Activated CD8-positive, alpha-beta memory T cell treated with anti-CD3 and anti-CD28 coated beads for 24 hours (primary cell): ENCODE data around the gene TLE6.
"Not testable (repeated sequence)": the region's sequence is repeated elsewhere in the genome, so short reads cannot be mapped to it uniquely, and the experiment has no call there.

Experiments
- DNase-seq: peaks from one replicate; pipeline ENCODE4 v3.0.0-alpha.2; 2020

Gene TLE6

DNA sequence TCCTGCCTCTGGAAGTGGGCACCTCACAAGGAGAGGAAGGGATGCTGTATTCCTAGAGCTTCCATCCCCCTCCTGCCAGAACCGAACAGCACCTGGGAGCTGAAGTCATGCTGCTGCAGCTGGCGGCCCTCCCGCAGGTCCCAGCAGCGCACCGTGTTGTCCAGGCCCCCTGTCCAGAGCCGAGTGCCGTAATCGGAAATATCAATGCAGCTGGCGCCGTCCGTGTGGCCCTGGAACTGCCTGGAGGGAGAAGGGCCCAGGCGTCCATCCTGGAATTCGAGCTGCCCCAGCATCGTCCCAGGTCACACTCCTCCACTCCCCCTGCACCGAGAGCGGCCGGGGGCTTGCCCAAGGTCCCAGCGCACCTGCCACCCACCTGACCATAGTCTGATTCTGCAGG, 28.0 kb downstream of the TLE6 start:
- no peak for DNase-seq

DNA sequence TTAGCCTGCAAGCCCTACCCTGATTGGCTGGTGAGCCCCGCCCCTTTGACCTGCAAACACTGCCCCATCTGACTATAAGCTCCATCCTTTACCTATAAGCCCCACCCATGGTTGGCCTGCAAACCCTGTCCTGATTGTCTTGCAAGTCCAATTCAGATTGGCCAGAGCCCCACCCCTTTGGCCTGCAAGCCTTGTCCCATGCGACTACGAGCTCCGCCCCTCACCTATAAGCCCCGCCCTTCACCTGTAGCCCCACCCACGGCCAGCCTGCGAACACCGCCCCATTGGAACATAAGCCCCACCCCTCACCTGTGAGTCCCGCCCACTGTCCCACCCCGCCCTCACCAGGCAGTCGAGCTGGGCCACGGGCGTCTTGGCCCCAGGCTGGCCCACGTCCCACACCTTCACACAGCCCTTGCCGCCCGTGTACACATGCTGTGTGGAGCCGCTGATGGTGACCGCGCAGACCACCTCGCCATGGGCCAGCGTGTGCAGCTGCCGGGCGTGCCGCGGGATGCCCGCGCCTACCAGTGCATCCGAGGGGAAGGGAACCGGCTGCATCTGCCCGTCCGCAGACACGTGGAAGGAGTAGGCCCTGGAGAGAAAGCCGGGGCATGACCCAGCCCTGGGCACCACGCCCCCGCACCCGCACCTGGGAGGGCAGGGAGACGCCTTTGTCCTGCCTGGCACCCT, 28.9 kb downstream of the TLE6 start:
- no peak for DNase-seq

DNA sequence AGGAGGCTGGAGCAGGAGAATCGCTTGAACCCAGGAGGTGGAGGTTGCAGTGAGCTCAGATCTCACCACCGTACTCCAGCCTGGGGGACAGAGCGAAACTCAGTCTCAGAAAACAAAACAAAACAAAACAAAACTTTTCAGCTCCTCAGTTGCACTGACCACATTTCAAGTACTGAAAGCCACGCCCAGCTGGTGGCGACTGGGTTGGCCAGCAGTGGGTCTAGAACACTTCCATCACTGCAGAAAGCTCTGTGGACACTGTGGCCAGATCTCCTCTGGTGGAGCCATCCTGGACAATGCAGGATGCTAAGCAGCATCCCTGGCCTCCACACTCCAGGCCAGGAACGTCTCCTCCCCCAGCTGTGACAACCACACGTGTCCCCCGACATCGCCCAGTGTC, 30.6 kb downstream of the TLE6 start:
- DNase-seq = no peak

DNA sequence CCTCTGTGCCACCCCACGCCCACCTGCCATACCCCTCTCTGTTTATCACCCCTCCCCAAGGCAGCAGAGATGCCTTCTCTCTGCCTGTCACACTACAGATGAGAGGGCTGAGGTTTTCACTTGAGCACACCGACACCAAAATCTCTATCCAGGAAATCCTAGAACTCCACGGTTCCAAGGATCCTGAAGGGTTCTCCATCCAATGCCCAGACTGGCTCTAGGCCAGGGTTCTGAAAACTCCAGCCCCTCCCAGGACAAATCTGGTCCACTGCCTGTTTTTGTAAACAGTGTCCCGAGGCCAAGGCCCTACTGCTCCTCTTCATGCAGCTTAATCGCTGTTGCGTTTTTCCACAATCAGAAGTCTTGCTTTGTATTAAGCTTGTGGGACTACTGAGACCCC, 31.6 kb downstream of the TLE6 start:
- no peak for DNase-seq

DNA sequence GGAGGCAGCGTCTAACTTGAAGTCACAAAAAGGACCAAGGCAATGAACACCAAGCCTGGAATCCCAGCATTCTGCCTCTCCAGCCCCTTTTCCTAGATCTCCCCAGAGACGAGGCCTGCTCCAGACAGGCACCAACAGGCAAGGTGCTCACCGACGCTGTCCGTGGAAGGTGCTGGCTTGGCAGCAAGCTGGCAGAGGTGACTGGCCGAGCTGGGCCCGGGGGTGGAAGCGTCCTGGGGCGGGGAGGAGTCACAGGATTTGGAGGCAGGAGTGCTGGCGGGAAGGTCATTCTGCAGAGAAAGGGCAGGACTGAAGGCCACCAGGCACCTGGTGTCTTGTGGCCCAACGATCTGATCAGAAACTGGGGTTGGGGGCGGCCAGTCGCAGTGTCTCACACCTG, 33.5 kb downstream of the TLE6 start:
- no peak for DNase-seq

DNA sequence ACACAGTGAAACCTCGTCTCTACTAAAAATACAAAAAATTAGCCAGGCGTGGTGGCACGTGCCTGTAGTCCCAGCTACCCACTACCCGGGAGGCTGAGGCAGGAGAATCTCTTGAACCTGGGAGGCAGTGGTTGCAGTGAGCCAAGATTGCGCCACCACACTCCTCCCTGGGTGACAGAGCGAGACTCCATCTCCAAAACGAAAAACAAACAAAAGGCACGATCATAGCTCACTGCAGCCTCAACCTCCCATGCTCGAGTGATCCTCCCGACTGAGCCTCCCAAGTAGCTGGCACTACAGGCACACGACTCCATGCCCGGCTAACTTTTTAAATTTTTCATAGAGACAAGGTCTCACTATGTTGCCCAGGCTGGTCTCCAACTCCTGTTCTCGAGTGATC, 34.7 kb downstream of the TLE6 start:
- DNase-seq = not testable (repeated sequence)

DNA sequence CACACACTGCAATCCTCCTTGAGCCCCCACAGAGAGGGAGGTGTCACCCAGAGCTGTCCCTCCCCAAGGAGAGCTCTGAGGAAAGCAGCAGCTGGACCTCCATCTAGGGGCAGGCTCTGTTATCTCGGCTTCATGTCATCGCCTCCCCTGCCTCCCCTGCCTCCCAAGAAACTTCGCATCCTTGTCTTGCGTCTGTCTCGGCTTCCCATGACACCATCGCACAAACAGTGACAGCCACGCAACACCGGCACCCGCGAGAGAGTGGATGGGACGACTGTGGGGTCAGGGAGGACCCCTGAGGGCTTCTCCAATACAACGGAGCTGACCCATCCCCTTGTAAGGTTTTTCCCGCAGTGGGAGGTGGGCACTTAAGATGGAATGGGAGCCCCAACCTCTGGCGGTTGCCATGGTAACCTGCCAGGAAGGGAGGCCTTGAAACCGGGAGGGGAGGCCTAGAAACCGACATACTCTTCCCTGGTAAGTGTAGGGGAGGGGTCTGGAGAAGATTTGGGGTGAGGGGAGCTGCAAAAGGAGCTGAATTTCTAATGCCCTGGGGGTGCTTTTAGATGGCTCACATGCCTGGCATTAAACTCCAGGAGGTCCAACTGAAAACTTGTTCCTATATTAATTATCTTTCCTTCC, 35.4 kb downstream of the TLE6 start:
- no peak for DNase-seq

DNA sequence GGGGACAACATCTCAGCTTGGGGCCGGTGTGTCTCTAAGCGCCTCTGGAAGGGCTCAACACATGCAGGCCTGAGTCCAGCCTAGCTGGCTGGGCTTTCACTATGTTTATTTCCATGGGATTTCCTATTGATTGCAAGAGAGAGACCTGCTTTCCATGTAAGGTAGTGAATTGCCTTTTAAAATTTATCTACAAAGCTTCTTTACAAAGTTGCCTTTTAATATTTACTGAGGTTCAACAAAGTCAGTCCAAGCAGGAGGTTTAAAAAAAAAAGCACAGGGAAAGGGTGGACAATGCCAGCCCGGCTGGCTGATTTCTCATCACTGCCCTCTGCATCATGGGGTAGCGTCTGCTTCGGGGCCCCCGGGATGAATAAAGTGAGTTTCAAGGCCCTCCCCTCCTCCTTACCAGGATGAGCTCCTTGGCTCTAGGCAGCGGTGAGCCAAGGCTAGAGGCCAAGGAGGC, 35.9 kb downstream of the TLE6 start:
- DNase-seq = no peak

DNA sequence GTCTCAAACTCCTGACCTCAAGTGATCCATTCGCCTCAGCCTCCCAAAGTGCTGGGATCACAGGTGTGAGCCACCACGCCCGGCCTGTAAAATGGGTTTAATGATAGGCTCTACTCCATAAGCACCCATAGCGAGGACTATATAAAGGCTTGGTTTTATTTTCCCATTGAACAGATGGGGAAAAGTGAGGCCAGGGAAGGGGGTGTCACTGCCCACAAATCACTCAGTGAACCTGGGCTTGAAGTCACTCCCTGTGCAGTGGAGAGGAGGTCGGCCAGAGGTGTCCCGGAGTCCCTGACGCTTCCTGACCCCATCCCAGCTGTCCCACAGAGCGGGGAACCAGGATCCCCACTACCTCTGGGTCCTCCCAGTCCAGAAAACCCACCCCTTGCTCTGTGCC, 36.8 kb downstream of the TLE6 start:
- no peak for DNase-seq

DNA sequence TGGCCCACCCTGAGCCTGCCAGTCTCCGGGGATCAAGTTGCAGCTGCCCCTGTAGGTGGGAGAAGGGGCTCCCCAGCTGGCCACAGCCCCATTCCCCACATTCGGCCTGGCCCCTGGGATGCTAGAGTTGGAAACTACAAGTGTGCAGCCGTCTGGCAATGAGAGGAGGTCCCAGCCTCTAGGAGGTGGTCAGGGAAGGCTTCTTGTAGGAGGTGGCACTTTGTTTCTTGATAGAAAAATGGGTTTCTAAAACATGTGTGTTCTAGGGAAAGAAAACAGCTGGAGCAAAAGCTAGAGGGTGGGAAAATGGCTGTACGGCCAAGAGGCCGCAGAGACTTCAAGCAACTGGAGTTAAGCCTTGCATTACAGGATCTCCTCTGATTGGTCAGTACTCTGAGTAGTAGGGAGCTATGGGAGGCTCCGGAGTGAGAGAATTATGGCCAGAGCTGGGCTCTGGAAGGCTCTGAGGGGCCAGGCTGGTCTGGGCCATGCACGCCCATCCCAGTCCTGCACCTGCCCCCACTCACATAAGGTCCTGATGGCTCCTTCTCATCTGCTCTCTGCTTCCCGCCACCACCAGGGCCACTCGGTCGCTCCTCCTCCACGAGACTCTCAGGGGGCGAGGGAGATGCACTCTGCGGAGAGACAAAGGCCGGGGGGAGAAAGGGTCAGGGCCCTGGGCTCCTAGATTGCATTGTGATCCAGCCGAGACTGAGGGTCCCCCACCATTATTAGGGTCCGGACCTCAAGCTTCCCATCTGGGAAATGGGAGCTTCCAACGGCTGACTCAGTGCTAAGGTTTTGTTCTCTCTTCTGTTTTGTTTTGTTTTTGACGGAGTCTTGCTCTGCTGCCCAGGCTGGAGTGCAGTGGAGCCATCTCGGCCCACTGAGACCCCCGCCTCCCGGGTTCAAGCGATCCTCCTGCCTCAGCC, 38.0 kb downstream of the TLE6 start:
- DNase-seq = no peak

DNA sequence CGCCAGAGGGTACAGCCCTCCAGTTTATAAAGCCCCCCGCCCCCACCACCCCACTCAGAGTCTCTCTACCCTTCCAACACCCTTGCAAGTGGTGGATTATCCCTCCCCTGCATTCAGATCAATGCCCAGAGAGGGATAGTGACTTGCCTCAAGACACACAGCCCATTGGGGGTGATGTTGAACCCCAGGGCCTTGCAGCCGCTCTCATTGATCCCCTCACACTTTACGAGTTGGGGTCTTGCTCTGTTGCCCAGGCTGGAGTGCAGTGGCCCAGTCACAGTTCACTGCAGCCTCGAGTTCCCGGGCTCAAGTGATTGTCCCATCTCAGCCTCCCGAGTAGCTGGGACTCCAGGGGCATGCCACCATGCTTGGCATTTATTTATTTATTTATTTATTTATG, 40.6 kb downstream of the TLE6 start:
- no peak for DNase-seq

DNA sequence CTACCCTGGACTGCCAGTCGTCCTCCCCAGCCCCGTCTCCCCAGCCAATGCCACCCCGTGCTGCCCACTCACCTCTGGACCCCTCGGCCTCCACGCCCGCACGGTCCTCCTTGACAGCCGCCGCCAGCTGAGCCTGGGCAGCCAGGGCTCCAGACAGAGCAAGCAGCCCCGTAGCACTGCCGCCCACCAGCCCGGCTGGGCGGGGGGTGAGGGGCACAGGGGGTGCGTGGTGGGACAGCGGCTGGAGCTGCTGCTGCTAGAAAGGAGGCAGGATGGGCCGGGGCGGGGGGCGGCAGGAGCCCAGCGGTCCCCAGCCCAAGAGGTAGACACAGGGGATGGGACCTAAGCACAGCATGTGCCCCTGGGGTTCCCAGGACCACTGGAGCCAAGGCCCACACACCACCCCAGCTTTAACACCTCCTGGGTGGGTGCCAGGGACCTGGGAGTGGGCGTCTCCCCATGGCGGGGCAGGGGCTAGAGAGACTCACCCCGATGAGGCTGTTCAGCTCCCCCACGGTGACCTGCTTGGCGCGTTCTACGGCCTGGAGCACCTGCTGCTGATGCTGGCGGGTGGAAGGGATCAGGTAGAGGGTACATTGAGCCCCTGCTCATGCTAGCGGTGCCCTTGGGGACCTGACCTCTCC, 42.0 kb downstream of the TLE6 start:
- no peak for DNase-seq

DNA sequence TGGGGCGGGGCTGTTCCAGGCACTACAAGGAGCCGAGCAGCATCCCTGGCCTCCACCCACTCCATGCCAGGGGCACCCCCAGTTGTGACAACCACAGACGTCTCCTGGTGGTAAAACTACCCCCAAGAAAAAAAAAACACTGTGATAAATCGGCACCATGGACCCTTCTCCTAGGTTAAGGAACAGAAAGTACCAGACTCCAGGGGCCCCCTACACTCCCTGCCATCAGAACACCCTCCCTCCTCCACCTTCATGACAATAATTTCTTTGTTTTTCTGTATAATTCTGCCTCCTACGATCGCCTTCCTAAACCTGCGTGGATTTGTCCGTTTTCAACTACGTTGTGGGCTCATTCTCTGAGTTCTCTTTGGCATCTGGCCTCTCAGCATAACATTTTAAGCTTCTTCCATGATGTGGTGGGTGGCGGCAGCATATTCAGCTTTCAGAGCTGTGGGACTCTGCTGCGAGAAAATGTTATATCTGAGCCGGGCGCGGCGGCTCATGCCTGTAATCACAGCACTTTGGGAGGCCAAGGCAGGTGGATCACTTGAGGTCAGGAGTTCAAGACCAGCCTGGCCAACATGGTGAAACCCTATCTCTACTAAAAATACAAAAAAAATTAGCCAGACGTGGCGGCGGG, 43.1 kb downstream of the TLE6 start:
- no peak for DNase-seq

DNA sequence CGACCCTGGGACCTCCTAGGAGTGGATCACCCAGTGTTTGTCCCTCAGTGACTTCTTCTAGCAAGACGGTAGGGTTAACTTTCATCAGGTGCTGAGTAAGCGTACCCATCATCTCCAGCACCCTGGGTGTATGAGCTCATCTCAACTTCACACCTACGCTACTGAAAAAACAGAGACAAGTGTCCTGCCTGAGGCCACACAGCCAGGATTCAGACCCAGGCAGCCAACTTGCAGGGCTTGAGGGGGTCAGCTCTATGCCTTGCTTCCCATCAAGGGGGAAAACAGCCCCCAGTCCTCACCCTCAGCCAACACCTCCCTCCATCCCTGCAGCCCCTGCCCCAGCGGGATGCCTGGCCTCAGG, 47.1 kb downstream of the TLE6 start:
- DNase-seq = no peak

DNA sequence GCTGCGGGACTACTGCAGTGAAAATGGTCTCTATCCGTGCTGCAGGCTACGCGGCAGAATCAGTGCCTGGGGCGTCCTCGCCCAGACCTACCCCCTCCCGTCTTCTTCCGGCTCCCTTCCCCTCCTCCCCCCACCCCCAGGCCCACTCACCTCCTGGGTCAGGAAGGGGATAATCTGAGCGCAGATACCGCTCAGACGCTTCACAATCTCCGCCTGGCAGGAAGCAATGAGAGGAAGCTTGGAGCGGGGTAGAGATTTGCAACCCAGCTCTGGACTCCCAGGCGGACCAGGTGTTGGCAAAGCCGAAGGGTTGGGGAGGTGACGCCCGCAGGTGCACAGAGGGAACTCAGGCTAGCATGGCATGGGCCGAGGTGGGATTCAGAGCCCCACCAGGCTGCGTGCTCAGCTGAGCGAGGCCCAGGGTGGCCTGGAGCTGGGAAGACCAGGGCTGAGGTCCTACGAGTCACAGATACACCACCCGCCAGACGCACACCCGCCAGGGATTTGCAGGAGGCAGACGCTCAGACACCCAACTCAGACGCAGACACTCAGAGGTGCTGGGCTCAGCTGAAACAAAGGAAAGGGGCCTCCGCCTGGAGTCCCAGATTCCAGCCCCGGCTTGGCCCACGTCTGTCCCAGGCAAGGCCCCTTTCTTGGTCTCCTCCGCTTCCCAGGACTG, 47.6 kb downstream of the TLE6 start:
- DNase-seq = no peak

DNA sequence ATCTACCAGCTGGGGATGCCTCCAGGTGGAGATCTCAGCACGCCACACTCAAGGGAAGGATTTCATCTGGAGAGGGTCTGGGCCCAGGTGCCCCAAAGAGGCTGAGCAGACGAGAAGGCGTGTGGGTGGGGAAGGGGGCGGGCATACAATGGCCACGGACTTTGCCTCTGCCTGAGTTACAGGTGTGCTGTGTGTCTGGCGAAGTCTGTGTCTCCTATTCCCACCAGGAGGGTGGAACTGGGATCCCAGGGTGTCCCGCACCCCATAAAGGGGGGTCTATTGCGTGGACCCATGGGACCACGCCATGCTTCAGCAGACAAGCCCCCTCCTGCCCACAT, 48.2 kb downstream of the TLE6 start:
- DNase-seq = no peak

DNA sequence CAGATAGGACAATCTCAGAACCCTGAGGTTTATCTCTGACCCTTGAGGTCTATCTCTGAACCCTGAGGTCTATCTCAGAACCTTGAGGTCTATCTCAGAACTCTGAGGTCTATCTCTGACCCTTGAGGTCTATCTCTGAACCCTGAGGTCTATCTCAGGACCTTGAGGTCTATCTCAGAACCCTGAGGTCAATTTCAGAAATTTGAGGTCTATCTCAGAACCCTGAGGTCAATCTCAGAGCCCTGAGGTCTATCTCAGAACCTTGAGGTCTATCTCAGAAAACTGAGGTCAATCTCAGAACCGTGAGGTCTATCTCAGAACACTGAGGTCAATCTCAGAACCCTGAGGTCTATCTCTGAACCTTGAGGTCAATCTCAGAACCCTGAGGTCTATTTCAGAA, 49.4 kb downstream of the TLE6 start:
- DNase-seq = no peak

DNA sequence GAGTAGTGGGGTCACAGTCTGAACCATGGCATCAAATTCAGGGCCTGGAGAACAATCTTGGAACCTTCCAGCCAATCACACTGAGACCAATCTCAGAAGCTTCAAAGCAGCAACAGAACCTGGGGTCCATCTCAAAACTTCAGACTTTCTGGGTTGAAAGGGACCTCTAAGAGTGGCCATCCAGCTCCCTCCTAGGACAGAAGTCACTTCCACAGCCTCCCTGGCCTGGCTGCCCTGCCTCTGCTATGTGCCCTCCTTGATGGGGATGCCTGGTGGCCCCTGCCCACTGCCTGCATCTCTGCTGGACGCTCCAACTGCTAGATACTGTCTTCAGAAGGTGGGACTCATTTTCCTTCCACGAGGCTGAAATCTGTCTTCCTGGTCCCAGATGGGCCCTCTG, 49.9 kb downstream of the TLE6 start:
- no peak for DNase-seq

DNA sequence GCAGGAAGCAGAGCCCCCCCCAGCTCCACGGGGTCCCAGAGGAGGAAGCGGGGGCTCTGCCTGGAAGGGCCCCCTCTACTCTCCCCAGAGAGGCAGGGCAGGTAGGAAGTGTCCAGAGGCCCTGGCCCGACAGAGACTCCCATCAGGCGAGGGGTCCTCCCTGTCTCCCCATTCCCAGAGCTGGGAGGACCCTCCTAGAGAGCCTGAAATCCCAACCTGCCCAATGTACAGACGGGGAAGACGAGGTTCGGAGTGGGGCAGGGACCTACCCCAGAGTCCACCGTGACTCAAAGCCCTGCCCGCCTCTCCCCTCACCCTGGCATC, 50.6 kb downstream of the TLE6 start:
- no peak for DNase-seq

DNA sequence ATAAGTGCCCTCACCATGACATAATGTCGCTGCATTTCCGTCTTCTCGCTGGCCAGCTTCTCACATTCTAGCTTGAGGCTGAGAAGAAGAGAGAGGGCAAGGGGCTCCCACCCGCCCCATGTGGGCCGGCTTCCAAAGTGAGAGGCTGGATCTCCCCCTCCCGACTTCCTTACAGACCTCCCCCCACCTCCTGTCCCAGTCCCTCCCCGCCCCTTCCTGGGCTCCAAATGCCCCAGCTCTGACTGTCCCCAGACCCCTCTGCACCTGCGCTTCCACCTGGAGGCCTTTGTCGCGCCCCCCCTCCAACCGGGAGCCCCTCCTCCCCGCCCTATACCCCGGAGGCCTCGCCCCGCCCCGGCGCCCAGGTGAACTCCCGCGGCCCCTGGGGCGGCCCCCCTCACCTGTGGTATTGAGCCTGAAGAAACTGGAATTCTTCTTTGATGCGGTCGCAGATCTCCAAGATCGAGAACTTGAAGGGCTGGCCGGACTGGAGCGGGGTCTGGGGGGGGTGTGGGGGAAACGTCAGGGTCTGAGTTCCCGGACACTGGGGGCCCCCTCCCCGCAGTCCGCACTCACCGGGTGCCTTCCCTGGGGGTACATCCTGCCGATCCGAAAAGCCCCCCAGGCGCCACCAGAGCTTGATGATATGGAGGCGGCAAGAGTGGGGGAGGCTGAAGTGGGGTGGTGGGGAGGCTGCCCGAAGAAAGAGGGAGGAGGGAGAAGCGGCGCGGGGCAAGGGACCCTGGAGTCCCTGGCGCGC, 51.1 kb downstream of the TLE6 start:
- no peak for DNase-seq

DNA sequence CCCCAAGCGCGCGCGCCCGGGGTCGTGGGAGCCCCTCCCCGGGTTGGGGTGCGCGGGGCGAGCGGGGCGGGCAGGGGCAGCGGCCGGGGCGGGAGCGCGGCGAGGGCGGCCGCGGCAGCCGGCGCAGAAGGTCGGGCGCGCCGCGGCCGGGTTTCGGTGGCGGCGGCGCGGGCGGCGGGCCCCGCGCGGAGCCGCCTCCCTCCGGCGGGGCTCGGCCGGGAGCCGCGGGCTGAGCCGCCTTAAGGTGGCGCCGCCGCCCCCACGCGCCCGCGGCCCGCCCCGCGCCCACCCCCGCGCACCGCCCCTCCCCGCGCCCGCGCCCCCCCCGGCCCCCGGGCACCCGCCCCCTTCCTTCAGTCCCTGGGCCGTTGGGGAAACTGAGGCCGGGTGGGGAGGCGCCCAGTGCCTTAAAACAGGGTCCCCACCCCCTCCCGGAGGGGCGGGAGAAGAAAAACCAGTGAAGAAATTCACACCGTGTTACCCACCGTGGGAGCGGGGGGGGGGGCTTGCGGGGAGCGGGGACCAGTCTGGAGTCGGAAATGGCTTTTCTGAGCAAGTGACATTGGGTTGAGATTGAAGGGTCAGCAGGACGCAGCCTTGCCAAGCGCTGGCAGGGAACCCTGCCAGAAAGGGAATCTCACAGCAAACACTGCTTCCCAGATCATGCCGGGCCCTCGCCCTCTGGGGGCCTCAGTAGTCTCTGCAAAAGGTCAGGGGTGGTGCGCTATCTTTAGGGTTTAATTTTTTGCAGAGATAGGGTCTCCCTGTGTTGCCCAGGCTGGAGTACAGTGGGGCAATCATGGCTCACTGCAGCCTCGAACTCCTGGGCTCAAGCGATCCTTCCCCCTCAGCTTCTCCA, 51.9 kb downstream of the TLE6 start, which contains the start of gene TLE2:
TSS of gene TLE2 (minus strand) at position 216 of the 859 bp plus-strand sequence. CDS start 376 bp downstream, outside the sequence.
- no peak for DNase-seq
